Renal cortical epithelial cell (primary cell): ENCODE data around the gene SLC34A3. TPM values are rescaled to one million over a fixed set of nuclear protein-coding genes. Genes with fewer than 3 reads are reported as not detected.
A peak's percentile ranks its signal among the peaks of the same experiment; 100 is the strongest.

Experiments
- DNase-seq: peaks from one replicate; pipeline ENCODE4 v3.0.0-alpha.2; 2011; ENCODE audit warnings: low read depth
- total RNA-seq: library from RNA; depleted of rRNA; stranded (reverse); fragments of >200 nt; gene quantifications from 2 replicates; pipeline ENCODE4 v1.2.3, GENCODE V29; 2014

Gene SLC34A3
- total RNA-seq, 1 donor from 2014 or later: not detected

DNA sequence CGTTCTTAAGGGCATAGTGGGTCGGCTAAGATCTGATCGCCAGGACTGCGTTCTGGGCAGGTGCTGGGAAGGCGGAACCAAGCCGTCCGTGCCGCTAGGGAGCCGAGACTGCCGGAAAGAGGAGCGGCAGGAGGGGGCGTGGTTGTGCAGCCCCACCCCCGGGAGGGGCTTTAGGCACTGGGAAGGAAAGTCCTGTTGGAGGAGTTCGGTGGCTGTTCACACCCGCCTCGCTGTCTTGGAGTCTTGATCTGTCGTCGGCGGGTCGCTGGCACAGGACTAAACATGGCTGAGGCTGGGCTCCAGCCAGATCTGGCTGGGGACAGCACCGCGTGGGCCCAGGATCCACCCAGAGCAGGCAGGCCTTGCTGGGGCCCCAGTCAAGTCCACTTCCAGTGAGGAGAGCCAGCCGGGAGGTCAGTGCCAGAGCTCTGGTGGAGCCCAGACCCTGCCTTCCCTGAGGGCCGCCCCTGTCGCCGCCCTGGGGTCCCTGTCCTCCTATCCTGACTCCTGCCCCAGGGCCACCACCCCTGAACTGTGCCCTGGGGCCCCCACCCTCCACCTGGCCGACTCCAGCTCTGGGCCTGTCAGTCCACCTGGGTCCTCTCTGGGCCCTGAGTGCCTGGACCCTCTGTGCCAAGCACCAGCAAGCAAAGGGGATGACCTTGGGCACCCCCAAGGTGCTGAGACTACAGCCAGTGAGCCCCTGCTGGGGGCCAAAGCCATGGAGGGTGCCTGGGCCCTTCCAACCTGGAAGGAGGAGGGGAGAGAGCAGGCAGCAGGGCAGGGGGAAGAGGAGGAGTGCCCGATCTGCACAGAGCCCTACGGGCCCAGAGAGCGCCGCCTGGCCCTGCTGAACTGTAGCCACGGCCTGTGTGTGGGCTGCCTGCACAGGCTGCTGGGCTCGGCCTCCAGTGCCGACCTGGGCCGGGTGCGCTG lies 13.2 kb upstream of the SLC34A3 start:
- DNase-seq: peak; percentile 58

DNA sequence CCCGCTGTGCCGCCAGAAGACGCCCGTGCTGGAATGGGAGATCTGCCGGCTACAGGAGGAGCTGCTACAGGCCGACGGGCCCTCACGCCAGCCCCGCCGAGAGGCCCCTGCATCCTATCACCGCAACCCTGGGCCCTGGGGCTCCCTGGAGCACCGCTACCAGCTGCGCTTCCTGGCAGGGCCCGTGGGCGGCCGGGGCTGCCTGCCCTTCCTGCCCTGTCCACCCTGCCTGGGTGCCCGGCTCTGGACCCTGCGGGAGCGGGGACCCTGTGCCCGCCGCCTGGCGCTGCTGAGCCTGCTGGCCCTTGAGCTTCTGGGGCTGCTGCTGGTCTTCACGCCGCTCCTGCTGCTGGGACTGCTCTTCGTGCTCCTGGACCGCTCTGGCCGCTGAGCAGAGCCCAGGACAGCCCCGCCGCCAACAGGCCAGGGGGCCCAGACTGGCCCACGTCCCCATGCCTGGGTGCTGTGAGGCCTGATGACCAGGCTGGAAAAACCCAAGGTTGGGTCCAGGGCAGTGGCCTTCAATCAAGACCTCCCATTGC lies 12.4 kb upstream of the SLC34A3 start:
- DNase-seq: no peak

- DNase-seq: no peak
Observed at GRCh38 chr9:137218754-137219271, 11.9 kb upstream of the SLC34A3 start.

DNA sequence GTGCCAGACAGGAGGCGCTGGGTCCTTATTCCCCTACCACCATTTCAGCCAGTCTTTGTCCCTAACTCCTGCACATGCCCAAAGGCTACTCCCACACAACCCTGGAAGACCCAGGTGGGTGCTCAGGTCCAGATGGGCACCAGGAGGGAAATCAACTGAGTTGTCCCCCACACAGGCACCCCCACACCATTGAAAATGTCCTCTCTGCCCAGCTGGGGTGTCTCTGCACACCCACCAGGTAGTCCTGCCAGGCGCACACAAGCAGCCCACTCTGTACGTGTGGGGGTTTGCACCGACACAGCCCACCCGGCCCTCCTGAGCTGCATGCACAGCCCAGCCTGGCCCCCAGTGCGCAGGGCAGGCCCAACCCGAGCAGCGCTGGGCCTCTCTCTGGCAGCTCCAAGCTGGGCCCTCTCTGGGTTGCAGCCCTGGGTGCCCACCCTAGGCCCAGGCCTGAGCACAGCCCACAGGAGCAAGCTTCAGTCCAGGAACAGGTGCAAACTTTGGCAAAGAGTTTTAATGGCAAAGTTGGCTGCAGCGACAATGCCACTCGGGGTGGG lies 10.9 kb upstream of the SLC34A3 start:
- DNase-seq: no peak

DNA sequence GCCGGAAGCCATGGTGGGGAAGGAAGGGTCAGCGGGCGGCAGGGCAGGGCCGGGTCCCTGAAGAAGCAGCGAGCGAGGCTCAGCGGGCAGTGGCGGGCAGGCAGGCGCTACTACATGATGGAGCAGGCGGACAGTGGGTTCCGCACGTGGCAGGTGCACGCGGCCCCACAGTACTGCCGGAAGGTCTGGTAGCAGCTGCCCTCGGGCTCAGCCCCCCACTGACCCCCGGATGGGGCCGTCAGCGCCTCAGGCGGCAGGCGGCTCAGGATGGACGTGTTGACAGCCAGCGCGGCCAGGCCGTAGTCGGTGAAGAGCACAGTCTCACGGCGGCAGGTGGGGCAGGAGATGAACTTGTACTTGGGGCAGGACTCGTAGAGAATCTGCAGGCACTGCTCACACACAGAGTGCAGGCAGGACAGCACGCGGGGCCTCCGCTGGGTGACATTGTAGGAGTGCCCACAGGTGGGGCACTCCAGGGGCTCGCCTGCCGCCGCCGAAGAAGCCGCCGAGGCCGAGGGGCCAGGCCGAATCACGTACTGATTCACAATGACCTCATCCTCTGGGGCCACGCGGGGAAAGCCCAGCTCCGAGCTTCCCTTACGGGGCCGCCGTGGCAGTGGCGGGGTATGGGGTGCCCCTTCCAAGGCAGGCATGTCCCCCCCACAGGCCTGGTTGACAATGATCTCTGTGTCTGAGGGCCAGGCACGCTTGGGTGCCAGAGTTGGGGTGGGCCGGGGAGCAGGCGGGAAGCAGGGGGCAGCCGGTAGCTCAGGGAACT lies 10.2 kb upstream of the SLC34A3 start:
- no peak for DNase-seq

- no peak for DNase-seq
Observed at GRCh38 chr9:137221095-137221505, 9.6 kb upstream of the SLC34A3 start.

GRCh38 chr9:137221506-137222111 lies 9.1 kb upstream of the SLC34A3 start:
- DNase-seq: no peak

DNA sequence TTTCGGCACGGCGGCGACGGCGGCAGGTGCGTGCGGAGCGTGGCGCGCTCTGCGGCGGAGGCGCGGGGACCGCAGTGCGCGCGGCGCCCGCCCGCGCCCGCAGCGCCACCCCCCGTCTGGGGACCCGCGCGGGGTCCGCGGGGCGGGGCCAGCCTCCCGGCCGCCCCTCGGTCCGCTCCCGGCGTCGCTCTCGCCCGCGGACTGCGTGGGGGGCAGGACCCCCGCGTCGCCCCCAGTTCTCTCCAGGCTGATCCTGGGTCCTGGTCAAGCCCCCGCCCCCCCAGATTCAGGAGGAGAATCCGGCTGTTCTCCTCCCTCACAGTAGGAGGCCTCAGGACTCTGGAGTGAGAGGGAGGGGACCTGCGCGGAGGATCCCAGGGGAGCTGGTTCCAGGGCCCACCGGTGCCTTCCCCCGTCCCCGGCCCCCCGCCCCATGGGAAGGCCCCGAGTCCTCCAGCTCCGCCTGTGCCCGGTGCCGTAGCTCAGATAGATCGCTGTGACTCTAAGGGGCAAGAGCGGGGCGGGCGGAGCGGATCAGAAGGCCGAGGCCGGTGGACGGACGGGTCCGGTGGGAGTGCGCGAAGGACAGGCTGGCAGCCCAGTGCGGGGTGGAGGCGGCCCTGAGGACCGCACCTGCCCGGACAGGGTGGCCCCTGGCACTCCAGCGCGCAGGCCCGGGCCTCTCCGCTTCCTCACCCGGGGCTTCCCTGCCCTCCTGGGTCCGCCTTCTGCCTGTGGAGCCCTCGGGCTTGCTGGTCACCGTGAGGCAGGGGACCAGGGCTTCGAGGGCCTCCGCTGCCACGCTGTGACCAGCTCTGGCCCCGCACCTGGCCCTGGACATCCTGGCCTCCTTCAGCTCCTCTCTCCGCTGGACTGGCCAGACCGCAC lies 8.3 kb upstream of the SLC34A3 start, which contains the start of gene RNF208:
Gene RNF208, minus strand, starts transcription at position 51 of the 888 bp plus-strand sequence. CDS start 1,028 bp downstream, outside the sequence.
- no peak for DNase-seq

DNA sequence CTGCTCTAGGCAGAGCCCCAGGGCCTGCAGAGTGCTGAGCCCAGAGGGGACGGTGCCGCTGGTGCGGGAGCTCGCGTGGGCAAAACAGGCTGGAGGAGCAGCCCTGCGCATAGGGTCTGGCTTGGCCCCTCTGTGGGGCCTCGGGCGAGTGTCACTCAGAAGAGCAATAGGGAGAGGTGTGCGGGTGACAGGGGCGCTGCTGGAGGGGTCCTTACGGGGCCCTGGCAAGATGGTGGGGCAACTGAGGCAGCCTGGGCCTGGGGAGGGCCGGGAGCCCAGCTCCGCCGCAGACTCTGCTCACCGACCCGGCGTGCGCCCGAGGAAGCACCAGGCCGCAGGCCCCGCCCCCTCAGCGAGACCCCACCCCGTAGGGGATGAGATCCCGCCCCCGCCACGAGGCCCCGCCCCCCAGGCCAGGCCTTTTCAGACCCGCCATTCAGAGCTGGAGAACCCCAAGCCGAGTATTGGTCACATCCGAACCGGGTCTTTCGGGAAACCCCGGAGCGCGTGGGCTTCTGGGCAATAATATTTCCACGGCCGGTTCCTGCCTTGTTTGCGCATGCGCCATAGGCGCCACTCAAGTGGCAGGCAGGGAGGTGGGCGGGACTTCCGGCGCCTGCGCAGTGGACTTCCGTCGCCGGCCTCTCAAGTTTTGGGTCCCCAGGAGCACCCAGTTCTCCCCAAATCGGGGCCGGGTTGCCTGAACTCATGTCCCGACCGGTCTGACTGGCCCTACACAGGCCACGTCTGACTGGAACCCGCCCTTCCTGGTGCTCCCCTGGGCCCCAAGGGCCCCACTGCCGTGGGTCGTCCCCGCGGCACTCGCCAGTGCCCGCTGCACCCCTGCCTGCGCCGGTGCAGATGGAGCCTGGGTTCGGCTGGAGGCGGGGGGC lies 7.4 kb upstream of the SLC34A3 start:
- DNase-seq: peak; percentile 96

DNA sequence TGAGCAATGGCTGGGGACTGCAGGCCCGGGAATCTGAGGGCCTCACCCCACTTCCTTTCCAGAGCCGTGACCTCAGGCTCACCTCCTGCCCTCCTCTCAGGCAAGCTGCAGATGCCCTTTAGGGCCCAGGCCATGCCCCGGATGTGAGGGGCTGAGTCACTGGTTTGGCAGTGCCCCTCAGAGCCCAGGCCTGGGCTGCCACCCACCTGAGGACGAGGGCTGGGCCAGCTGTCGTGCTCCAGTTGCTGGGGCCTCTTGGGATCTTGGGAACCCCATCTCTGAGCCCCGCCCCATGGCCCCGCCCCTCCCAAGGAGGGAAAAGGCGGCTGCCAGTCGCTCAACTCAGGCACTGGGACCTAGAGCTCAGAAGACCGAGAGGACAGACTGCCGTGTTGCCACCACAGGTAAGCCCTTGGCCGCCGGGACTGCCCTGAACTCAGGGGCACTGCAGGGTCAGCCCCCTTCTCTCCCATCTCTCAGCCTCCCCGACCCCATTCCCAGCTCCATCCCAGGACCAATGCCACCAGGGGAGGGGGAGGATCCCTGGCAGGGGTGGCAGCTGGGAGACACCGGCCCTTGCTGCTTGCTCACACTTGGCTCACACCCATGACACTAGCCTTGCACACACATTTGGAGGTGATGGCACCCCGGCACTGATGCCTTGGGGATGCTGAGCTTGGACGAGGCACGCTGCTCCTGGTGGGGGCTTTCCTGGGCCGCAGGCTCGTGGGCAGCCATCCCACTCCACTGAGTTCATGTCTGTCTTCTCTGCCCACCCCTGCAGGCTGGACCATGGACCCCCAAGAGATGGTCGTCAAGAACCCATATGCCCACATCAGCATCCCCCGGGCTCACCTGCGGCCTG lies 5.6 kb upstream of the SLC34A3 start, which contains the start of gene CYSRT1:
Gene CYSRT1, plus strand, starts transcription at position 345 of the 865 bp plus-strand sequence. Its CDS starts 448 bp downstream, at position 793.
- DNase-seq: no peak

GRCh38 chr9:137225699-137226331 lies 4.9 kb upstream of the SLC34A3 start:
- DNase-seq: no peak

GRCh38 chr9:137226338-137227053 lies 4.2 kb upstream of the SLC34A3 start:
- peak; percentile 42 for DNase-seq

DNA sequence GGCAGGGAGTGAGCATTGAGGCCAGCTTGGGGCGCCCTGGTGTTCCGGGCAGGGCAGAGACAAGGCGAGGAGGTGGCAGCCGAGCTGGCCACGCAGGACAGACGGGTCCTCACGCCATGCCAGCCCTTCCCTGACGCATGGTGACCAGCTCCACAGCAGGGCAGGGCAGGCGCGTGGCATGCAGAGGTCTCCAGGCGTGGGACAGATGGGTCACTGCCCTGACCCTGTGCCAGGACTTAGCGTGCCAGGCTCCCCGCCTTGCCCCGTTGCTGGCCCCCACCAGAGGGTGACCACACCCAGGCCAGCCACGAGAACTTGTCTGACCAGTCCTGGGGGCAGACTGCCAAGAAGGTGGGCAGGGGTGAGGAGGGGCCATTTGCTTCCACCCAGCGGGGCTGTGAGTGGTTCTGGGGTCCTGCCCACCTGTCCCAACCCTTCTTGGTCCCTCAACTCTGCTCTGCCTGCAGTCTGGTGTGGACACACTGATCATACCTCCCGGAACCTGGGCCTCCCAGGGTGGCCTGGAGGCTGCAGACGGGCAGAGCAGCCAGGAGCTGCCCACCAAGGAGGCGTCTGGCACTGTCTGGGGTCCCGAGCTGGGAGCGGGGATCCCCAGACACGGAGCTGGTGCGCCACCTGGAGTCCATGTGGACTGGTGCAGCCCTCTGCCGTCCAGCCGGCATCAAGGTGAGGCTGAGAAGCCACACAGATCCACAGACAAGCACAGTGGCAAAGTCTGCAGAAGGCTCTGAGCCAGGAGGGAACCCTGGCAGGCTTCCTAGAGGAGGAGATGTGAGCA lies 3.4 kb upstream of the SLC34A3 start, which contains the start of gene RNF224:
Gene RNF224, plus strand, starts transcription at position 449 of the 799 bp plus-strand sequence. CDS start 834 bp downstream, outside the sequence.
- peak; percentile 50 for DNase-seq

- no peak for DNase-seq
Observed at GRCh38 chr9:137227853-137228505, 2.7 kb upstream of the SLC34A3 start.

DNA sequence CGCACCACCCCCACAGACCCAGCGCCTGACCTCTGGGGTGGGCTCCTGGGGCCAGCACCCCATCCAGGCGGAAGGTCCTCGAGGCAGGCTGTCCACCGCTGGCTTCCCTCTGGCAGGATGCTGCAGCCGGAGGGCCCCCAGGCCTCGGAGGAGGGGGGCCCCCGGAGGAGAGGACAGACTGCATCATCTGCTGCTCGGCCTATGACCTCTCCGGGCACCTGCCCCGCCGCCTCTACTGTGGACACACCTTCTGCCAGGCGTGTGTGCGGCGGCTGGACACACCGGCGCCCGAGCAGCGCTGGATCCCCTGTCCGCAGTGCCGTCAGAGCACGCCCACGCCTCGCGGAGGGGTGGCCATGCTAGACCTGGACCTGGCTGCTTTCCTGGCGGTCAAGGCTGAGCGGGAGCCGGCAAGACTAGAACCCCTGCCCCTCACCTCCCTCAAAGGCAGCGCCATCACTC lies 2.2 kb upstream of the SLC34A3 start:
- DNase-seq: no peak
